ENCODE data around the gene SCN8A.
A peak's percentile ranks its signal among the peaks of the same experiment; 100 is the strongest.

The SCN8A gene

GRCh38 chr12:51721282-51721940 lies 130.4 kb downstream of the SCN8A start:
- peak; percentile 28 for DNase-seq (ENCODE audit: low spot score)

- no peak for DNase-seq (ENCODE audit: low spot score)
These were observed 131.4 kb downstream of the SCN8A start for GRCh38 chr12:51722431-51722830.

GRCh38 chr12:51726161-51726560 lies 135.1 kb downstream of the SCN8A start:
- DNase-seq (ENCODE audit: low spot score): no peak

DNA sequence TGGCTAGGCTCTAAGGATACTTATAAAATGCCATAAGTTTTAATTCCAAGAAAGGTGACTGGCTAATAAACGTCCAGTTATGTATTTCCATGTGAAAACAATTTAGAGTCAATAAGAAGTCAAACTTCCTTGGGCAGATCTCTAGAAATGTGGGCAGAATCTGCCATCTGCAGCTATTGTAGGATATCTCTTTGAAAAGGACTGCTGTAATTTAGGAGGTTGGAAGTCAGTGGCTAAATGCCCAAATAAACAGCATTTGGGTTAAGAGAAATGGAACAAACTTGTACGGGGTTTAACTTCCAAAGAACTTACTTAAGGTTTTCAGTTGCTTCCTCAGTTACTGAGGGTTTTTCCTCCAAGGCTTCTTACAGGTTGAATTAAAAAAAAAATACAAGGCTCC lies 135.9 kb downstream of the SCN8A start:
- DNase-seq (ENCODE audit: low spot score): no peak

DNA sequence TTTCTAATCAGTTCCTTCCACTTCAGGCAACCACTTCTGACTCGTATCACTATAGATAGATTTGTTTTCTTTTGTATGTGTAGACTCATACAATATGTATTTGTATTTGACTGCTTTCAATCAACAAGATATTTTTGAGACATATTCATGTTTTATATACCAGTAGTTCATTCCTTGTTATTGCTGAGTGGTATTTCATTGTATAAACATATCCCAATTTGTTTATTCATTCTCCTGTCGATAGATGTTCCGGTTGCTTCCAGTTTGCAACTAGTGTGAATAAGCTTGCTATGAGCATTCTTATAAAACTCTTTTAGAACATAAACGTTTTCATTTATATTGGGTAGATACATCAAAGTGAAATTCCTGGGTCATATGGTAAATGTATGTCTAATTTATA lies 138.3 kb downstream of the SCN8A start:
- no peak for DNase-seq (ENCODE audit: low spot score)

GRCh38 chr12:51730745-51731144 lies 139.7 kb downstream of the SCN8A start:
- no peak for DNase-seq (ENCODE audit: low spot score)

GRCh38 chr12:51740536-51740935 lies 149.5 kb downstream of the SCN8A start:
- no peak for DNase-seq (ENCODE audit: low spot score)

DNA sequence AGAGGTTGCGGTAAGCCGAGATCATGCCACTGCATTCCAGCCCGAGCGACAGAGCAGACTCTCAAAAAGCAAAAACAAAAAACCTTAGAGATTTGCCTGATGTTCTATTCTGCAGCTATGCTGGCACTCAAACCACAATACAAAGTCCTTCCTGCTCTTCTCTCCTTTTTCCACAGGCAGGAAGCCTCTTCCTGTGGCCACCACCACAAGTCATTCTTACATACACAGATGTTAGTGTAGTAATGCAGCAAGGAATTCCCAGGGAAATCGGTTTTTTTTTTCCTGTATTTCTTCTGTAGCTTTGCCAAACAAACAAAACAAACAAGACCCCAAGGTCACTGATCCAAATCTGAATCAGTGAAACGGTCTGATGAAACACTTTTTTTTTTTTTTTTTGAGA lies 153.2 kb downstream of the SCN8A start:
- no peak for DNase-seq (ENCODE audit: low spot score)

GRCh38 chr12:51744957-51745356 lies 153.9 kb downstream of the SCN8A start:
- DNase-seq (ENCODE audit: low spot score): no peak

GRCh38 chr12:51746416-51746815 lies 155.4 kb downstream of the SCN8A start:
- no peak for DNase-seq (ENCODE audit: low spot score)

GRCh38 chr12:51748235-51748634 lies 157.2 kb downstream of the SCN8A start:
- DNase-seq (ENCODE audit: low spot score): no peak

GRCh38 chr12:51749206-51749985 lies 158.4 kb downstream of the SCN8A start:
- no peak for DNase-seq (ENCODE audit: low spot score)

GRCh38 chr12:51749986-51750317 lies 158.9 kb downstream of the SCN8A start:
- no peak for DNase-seq (ENCODE audit: low spot score)

- no peak for DNase-seq (ENCODE audit: low spot score)
These were observed 160.6 kb downstream of the SCN8A start for GRCh38 chr12:51751661-51752060.

DNA sequence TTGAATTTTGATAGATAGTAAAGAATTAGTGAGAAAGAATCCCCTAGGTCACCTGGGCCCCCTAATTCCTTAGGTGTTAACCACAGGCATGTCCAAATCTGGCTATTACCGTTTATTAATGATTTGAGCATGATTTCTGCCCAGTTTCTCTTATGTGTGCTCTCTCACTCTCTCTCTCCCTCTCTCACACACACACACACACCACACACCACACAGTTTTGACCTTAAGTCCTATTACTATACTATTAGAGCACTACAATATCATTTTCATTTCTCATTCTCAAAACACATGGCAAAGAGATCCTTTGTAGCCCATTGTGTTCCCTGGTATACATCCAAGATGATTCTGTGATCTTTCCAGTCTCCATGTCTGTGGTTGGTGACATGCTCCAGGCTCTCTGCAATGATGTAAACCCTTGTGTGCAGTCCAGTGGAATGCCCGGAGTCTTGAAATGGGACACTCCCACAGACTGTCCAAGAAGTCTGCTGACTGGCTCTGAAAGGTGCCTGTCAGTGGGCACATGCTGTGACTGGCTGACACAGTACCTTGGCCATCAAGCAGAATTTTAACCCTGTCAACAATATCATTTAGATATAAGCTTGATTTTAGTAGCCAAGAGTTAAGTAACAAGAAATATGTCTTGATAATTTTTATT lies 161.3 kb downstream of the SCN8A start:
- DNase-seq (ENCODE audit: low spot score): no peak

- no peak for DNase-seq (ENCODE audit: low spot score)
These were observed 163.1 kb downstream of the SCN8A start for GRCh38 chr12:51753980-51754675.

- no peak for DNase-seq (ENCODE audit: low spot score)
These were observed 164.2 kb downstream of the SCN8A start for GRCh38 chr12:51755251-51755650.

DNA sequence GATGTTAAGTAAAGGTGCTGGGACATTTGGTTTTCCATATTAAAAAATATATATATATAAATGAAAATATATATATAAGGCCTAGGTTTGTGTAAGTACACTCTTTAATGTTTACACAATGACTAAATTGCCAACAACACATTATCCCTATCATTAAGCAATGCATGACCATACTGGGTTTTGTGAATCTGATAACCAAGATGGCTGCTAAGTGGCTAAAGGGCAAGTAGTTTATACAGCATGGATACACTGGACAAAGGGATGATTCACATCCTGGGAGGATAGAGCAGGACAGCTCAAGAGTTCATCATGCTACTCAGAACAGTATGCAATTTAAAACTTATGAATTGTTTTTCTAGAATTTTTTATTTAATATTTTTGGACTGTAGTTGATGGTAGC lies 168.1 kb downstream of the SCN8A start:
- no peak for DNase-seq (ENCODE audit: low spot score)

DNA sequence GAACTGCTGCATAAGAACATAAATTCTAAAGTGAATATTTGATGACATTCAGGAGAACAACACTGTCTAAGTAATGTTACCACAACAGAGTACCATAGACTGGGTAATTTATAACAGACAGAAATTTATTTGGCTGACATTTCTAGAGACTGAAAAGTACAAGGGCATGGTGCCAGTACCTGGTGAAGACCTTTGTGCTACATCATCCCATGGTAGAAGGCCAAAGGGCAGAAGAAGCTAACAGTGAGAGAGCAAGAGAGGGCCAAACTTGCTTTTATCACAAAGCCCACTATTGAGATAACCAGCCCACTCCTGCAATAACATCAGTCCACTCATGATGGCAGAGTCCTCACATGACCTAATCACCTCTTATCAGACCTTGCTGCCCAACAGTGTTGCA lies 168.7 kb downstream of the SCN8A start:
- no peak for DNase-seq (ENCODE audit: low spot score)

DNA sequence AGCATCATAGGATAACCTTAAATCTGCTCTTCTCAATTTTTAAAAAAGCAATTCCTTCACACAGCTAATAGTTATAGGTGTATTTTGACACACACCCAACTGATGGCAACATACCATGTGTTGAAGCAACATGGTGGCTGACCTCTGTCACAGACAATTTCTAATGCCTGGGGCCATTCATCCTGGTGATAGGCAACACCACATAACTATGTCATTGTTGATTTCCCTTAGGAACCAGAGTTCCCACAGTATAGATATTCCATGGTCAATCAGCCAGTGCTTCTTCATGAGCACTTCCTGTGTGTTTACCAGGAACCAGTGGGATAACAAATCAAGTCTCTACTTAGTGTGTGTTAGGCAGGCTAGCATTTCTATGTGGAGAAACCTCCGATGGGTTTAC lies 169.2 kb downstream of the SCN8A start:
- DNase-seq (ENCODE audit: low spot score): no peak

- DNase-seq (ENCODE audit: low spot score): no peak
These were observed 172.7 kb downstream of the SCN8A start for GRCh38 chr12:51763743-51764142.

- DNase-seq (ENCODE audit: low spot score): no peak
These were observed 175.1 kb downstream of the SCN8A start for GRCh38 chr12:51766067-51766676.

Measured in D341Med (cell line).